ENCODE measurements around the gene VPS36. TPM values are rescaled to one million over a fixed set of nuclear protein-coding genes. Genes with fewer than 3 reads are reported as not detected.
"Not testable (repeated sequence)": the region's sequence is repeated elsewhere in the genome, so short reads cannot be mapped to it uniquely, and the experiment has no call there.

The VPS36 gene
- total and polyA plus RNA-seq, 7 experiments from 2014 or later = 23.1 to 53.7 (median 47.3) TPM

GRCh38 chr13:52480677-52481428 lies 30.4 kb upstream of the VPS36 start:
- Mint-ChIP-seq H3K36me3 (peaks cover 0 to 21% (median 5%) of the 10 kb centered on the region in 5 donors), H3K27ac (peak overlapping the region in 1 of 9 donors; percentile 56)
- H3K36me3 ChIP-seq (ENCODE audit: control insufficient read depth in 2 of 3, insufficient read depth in 3 of 3, low read length in 3 of 3); H3K27ac ChIP-seq (ENCODE audit: low read depth, low read length); ATAC-seq; H3K4me3 ChIP-seq (ENCODE audit: low read length); POLR2A ChIA-PET; H3K9me3 ChIP-seq (ENCODE audit: control insufficient read depth in 2 of 3, low read length in 3 of 3); H3K9me3 Mint-ChIP-seq; intact Hi-C loops (cut with micrococcal nuclease); H3K4me1 ChIP-seq (ENCODE audit: control insufficient read depth in 2 of 2, insufficient read depth in 2 of 2, low read length in 2 of 2); H3K27me3 ChIP-seq (ENCODE audit: control insufficient read depth in 2 of 2, insufficient read depth in 2 of 2, low read length in 2 of 2); DNase-seq; H3K4me1 Mint-ChIP-seq; CTCF ChIA-PET; H3K4me3 Mint-ChIP-seq; H3K27me3 Mint-ChIP-seq: not testable (repeated sequence)

GRCh38 chr13:52468487-52468886 lies 18.1 kb upstream of the VPS36 start:
- H3K27me3 ChIP-seq (ENCODE audit: control insufficient read depth in 2 of 2, insufficient read depth in 2 of 2, low read length in 2 of 2); H3K9me3 Mint-ChIP-seq; H3K4me3 Mint-ChIP-seq; H3K27ac ChIP-seq (ENCODE audit: low read depth, low read length); H3K4me3 ChIP-seq (ENCODE audit: low read length); H3K9me3 ChIP-seq (ENCODE audit: control insufficient read depth in 2 of 3, low read length in 3 of 3); H3K4me1 ChIP-seq (ENCODE audit: control insufficient read depth in 2 of 2, insufficient read depth in 2 of 2, low read length in 2 of 2); CTCF ChIA-PET; H3K27me3 Mint-ChIP-seq; POLR2A ChIA-PET; ATAC-seq; H3K27ac Mint-ChIP-seq; intact Hi-C loops (cut with micrococcal nuclease); DNase-seq: not testable (repeated sequence)
- H3K36me3 Mint-ChIP-seq = peaks cover 6 to 55% (median 46%) of the 10 kb centered on the region in 5 donors
- H3K36me3 ChIP-seq (ENCODE audit: control insufficient read depth in 2 of 3, insufficient read depth in 3 of 3, low read length in 3 of 3) = peaks cover 0 to 15% (median 4%) of the 10 kb centered on the region in 3 experiments
- peaks cover 0 to 24% (median 5%) of the 10 kb centered on the region in 7 donors for H3K4me1 Mint-ChIP-seq

GRCh38 chr13:52463526-52463925 lies 13.1 kb upstream of the VPS36 start:
- Mint-ChIP-seq H3K4me1 (peaks cover 4 to 53% (median 27%) of the 10 kb centered on the region in 7 donors), H3K9me3 (peaks cover 0 to 2% (median 0%) of the 10 kb centered on the region in 11 donors), H3K36me3 (peaks cover 12 to 48% (median 40%) of the 10 kb centered on the region in 5 donors), H3K27ac (peak overlapping the region in 1 of 9 donors; percentile 67), H3K27me3 (no peaks in the 10 kb centered on the region), H3K4me3 (peak overlapping the region in 1 of 10 donors; percentile 21)
- H3K4me3 ChIP-seq (ENCODE audit: low read length) = no peak overlapping the region
- H3K4me1 ChIP-seq (ENCODE audit: control insufficient read depth in 2 of 2, insufficient read depth in 2 of 2, low read length in 2 of 2) = peaks cover 0 to 5% of the 10 kb centered on the region in 2 donors
- H3K9me3 ChIP-seq (ENCODE audit: control insufficient read depth in 2 of 3, low read length in 3 of 3) = no peaks in the 10 kb centered on the region
- DNase-seq (no peak), ATAC-seq (no peak)
- intact Hi-C loops (cut with micrococcal nuclease) = no loop called here
- POLR2A ChIA-PET = no interaction called here
- H3K36me3 ChIP-seq (ENCODE audit: control insufficient read depth in 2 of 3, insufficient read depth in 3 of 3, low read length in 3 of 3) = peaks cover 0 to 21% (median 4%) of the 10 kb centered on the region in 3 experiments
- CTCF ChIA-PET = no interaction called here
- H3K27ac ChIP-seq (ENCODE audit: low read depth, low read length) = no peak overlapping the region
- H3K27me3 ChIP-seq (ENCODE audit: control insufficient read depth in 2 of 2, insufficient read depth in 2 of 2, low read length in 2 of 2) = no peaks in the 10 kb centered on the region

- Mint-ChIP-seq H3K27ac (peak overlapping the region in 5 of 9 donors; percentile 2 to 87 (median 24)), H3K27me3 (no peaks in the 10 kb centered on the region), H3K36me3 (peaks cover 8 to 36% (median 31%) of the 10 kb centered on the region in 5 donors), H3K4me1 (peaks cover 7 to 62% (median 33%) of the 10 kb centered on the region in 7 donors), H3K4me3 (peak overlapping the region in 4 of 10 donors; percentile 1 to 75 (median 26)), H3K9me3 (no peaks in the 10 kb centered on the region)
- ATAC-seq (no peak), DNase-seq (no peak)
- no peaks in the 10 kb centered on the region for H3K27me3 ChIP-seq (ENCODE audit: control insufficient read depth in 2 of 2, insufficient read depth in 2 of 2, low read length in 2 of 2)
- ChIA-PET POLR2A (no interaction called here), CTCF (no interaction called here)
- H3K9me3 ChIP-seq (ENCODE audit: control insufficient read depth in 2 of 3, low read length in 3 of 3) = no peaks in the 10 kb centered on the region
- H3K36me3 ChIP-seq (ENCODE audit: control insufficient read depth in 2 of 3, insufficient read depth in 3 of 3, low read length in 3 of 3) = peaks cover 0 to 21% (median 4%) of the 10 kb centered on the region in 3 experiments
- intact Hi-C loops (cut with micrococcal nuclease) = no loop called here
- H3K27ac ChIP-seq (ENCODE audit: low read depth, low read length) = no peak overlapping the region
- peaks cover 4 to 7% of the 10 kb centered on the region in 2 donors for H3K4me1 ChIP-seq (ENCODE audit: control insufficient read depth in 2 of 2, insufficient read depth in 2 of 2, low read length in 2 of 2)
- no peak overlapping the region for H3K4me3 ChIP-seq (ENCODE audit: low read length)
These were observed 10.8 kb upstream of the VPS36 start for GRCh38 chr13:52461265-52461664.

- DNase-seq (no peak), ATAC-seq (no peak)
- intact Hi-C loops (cut with micrococcal nuclease) = loop anchor here (5.0 to 10.0 kb wide), 2 partner anchors 657 to 1545 kb away; partner anchors contain the start of gene DHRS12 (in 1 of the 2)
- Mint-ChIP-seq H3K4me3 (no peak overlapping the region), H3K4me1 (peaks cover 11 to 68% (median 40%) of the 10 kb centered on the region in 7 donors), H3K9me3 (peaks cover 0 to 1% (median 0%) of the 10 kb centered on the region in 11 donors), H3K27ac (peak overlapping the region in 1 of 9 donors; percentile 36), H3K27me3 (peaks cover 0 to 3% (median 0%) of the 10 kb centered on the region in 5 donors), H3K36me3 (peaks cover 8 to 30% (median 25%) of the 10 kb centered on the region in 5 donors)
- CTCF ChIA-PET = interaction anchor here (1.2 kb wide), 1 partner anchor 9 kb away, joined by 3 read pairs; the partner anchor contains the start of gene VPS36
- H3K4me1 ChIP-seq (ENCODE audit: control insufficient read depth in 2 of 2, insufficient read depth in 2 of 2, low read length in 2 of 2) = peaks cover 8 to 9% of the 10 kb centered on the region in 2 donors
- no peak overlapping the region for H3K4me3 ChIP-seq (ENCODE audit: low read length)
- H3K27me3 ChIP-seq (ENCODE audit: control insufficient read depth in 2 of 2, insufficient read depth in 2 of 2, low read length in 2 of 2) = no peaks in the 10 kb centered on the region
- H3K27ac ChIP-seq (ENCODE audit: low read depth, low read length) = no peak overlapping the region
- no peaks in the 10 kb centered on the region for H3K9me3 ChIP-seq (ENCODE audit: control insufficient read depth in 2 of 3, low read length in 3 of 3)
- peaks cover 0 to 16% (median 0%) of the 10 kb centered on the region in 3 experiments for H3K36me3 ChIP-seq (ENCODE audit: control insufficient read depth in 2 of 3, insufficient read depth in 3 of 3, low read length in 3 of 3)
- POLR2A ChIA-PET = no interaction called here
These were observed 9.2 kb upstream of the VPS36 start for GRCh38 chr13:52459668-52460067.

- Mint-ChIP-seq H3K9me3 (peaks cover 0 to 1% (median 0%) of the 10 kb centered on the region in 11 donors), H3K4me3 (peak overlapping the region; percentile 85 to 98 (median 96)), H3K27me3 (peaks cover 0 to 5% (median 0%) of the 10 kb centered on the region in 5 donors), H3K36me3 (peaks cover 0 to 15% (median 4%) of the 10 kb centered on the region in 5 donors), H3K4me1 (peaks cover 17 to 65% (median 33%) of the 10 kb centered on the region in 7 donors), H3K27ac (peak overlapping the region; percentile 91 to 99 (median 93))
- H3K27ac ChIP-seq (ENCODE audit: low read depth, low read length) = peak overlapping the region; percentile 86
- H3K27me3 ChIP-seq (ENCODE audit: control insufficient read depth in 2 of 2, insufficient read depth in 2 of 2, low read length in 2 of 2) = no peaks in the 10 kb centered on the region
- intact Hi-C loops (cut with micrococcal nuclease) = loop anchor here (1.0 to 10.0 kb wide), 13 partner anchors 112 to 1541 kb away; partner anchors contain the start of genes ALG11 (in 2 of the 2), INTS6 (in 2 of the 2), SUGT1 (in 2 of the 2) and WDFY2 (in 2 of the 2)
- H3K4me1 ChIP-seq (ENCODE audit: control insufficient read depth in 2 of 2, insufficient read depth in 2 of 2, low read length in 2 of 2) = peaks cover 13 to 17% of the 10 kb centered on the region in 2 donors
- DNase-seq = peak; percentile 57 to 85 (median 79)
- POLR2A ChIA-PET = interaction anchor here (0.7 to 1.3 kb wide), 2 partner anchors 8 to 919 kb away, joined by 3 to 4 read pairs; no protein-coding TSS in a partner anchor
- peak; percentile 46 for ATAC-seq
- peak overlapping the region; percentile 87 for H3K4me3 ChIP-seq (ENCODE audit: low read length)
- no peaks in the 10 kb centered on the region for H3K9me3 ChIP-seq (ENCODE audit: control insufficient read depth in 2 of 3, low read length in 3 of 3)
- CTCF ChIA-PET = no interaction called here
- H3K36me3 ChIP-seq (ENCODE audit: control insufficient read depth in 2 of 3, insufficient read depth in 3 of 3, low read length in 3 of 3) = no peaks in the 10 kb centered on the region
These were observed 5.2 kb upstream of the VPS36 start for GRCh38 chr13:52455677-52456041.
